ENCODE results near the gene STARD8.

The STARD8 gene

DNA sequence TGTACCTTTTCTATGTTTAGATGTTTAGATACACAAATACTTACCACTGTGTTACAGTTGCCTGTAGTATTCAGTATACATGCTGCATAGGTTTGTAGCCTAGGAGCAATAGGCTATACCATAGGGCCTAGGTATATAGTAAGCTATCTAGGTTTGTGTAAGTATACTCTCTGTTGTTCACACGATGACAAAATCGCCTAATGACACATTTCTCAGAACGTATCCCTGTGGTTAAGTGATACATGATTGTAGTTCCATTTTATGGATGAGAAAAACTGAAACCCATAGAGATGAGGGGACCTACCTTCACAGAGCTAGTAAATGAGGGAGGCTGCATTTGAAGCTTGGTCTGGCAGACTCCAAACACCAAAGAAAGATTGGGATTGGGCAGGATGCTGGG, 102.0 kb downstream of the STARD8 start:
- no peak for DNase-seq

GRCh38 chrX:68750316-68750715, 102.8 kb downstream of the STARD8 start:
- no peak for DNase-seq

DNA sequence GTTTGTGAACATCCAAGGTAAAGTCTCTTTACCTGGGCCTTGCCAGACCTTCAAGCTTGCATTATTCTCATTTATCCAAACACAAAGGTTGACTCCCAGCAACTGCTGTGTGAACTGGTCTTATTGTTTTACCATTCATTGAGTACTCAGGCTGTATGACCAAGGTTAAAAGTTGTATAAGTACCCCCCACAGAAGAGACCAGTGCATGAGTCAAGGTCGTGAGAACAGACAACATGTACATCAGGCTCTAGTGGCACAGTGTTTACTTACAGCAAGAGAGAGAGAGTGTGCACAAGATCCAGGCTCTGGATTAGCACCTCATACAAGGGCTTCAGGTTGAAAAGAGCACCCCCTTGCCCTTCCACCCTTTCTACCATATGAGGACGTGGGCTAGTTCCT, 103.9 kb downstream of the STARD8 start:
- DNase-seq: no peak

DNA sequence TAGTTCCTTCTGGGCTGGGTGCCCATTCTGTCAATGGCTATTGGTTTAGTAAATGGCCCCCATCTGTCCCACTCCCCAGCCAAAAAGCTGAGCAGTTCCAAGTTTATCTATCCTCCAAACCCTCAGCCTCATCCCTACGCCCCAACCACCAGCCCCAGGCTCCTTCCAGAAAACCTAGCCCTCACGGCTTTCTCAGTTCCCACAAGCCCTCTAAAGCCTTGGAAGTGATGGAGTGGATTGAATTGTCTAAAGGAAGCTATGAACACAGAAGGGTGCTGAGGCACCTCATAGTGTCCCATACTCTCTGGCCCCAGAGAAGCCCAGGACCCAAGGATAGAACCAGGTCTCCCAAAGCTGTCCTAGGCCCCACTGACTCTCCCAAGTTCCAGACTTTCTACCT, 105.8 kb downstream of the STARD8 start:
- no peak for DNase-seq

- DNase-seq: no peak
Observed at GRCh38 chrX:68754406-68754805, 106.9 kb downstream of the STARD8 start.

DNA sequence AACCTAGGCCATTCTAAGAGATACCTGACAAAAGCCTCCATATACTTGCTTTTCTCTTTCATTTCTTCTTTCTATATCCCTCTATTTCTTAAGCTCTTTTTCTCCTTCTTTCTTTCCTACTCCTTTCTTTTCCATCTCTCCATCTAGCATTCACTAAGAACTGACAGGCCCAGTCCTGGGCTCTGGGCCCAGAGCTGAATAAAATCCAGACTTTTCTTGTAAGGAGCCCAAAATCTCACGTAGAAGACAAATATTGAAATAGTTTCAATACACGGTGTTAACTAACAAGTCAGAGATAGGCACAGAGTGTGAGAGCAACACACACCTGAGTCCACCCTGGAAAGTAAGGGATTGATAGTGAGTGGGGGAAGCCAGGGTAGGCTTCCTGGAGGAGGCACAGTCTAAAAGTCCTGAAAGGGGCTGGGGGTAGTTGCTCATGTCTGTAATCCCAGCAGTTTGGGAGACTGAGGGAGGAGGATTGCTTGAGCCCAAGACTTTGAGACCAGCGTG, 108.2 kb downstream of the STARD8 start:
- DNase-seq: no peak

GRCh38 chrX:68757331-68757730, 109.9 kb downstream of the STARD8 start:
- no peak for DNase-seq

DNA sequence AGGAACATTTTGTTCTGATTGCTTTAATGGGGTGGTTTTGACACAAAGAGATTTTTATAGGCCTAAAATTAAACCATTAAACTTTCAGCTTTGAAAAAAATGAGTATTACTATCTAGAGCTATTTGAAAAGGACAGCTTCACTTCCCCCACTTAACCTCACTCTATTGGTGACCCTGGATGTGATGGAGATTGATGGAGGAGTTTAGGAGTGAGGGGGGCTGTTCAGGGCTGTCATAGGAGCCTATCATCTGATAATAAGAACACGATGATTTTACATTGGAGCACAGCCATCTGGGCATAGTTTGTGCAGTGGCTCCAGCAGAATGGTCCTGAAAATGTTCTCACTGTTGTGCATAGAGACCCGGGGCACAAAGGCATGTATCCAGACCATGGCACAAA, 110.3 kb downstream of the STARD8 start:
- DNase-seq: no peak

DNA sequence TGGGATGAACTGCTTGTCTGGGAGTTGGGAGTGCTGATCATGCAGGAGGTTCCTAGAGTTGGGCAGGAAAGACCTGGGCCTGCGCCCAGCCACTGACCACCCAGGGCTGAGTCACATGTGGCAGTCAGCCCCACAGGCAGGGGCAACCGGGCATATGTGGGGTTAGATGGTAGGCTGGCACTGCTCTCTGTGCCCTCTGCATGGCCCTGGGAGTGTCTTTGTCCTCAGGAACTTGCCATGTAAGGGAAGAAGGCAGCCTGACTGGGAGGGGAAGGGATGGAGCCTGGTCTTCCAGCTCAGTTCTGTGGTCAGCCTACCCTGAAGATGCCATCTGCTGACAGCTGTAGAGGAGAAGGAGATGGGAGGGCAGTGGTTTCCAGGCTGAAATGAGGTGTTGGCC, 111.2 kb downstream of the STARD8 start:
- no peak for DNase-seq

DNA sequence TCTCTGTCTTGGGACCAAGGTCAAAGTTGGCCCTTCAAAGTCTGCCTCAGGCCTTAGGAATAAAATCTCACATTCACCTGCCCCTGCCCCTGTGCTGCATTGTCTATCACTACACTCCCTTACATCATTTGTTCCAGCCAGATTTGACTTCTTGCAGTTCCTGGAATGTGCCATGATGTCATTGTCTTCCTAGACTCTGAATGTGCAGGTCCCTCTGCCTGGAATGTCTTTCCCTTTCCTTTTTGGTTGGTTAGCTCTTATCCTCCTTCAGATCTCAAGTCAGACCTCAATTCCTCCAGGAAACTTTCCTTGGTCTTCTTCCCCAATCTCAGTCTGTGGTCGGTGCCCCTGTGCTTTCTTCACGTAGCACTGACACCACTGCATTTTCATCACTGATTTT, 113.6 kb downstream of the STARD8 start:
- DNase-seq: no peak

GRCh38 chrX:68762766-68763165, 115.3 kb downstream of the STARD8 start:
- no peak for DNase-seq

GRCh38 chrX:68763481-68763880, 116.0 kb downstream of the STARD8 start:
- no peak for DNase-seq

All from amygdala (tissue), 56 donors.